Mammary epithelial cell (primary cell): ENCODE measurements around the gene ELOVL5.

Experiments used
- CTCF ChIP-seq, 2 donors: IDR thresholded peaks in 1 of 2; conservative IDR thresholded peaks in 1 of 2; 2 replicates each; pipeline ENCODE4 v1.5.1; 2011 to 2012; ENCODE audit warnings: inconsistent platforms in 2 of 2, low read length in 2 of 2, mild to moderate bottlenecking in 2 of 2, control low read depth in 1 of 2, low read depth in 1 of 2; ENCODE audit not compliant: insufficient read depth in 1 of 2; ENCODE audit errors: extremely low read depth in 1 of 2
- EZH2 ChIP-seq: IDR thresholded peaks from 2 replicates; pipeline ENCODE4 v1.6.1; 2012; ENCODE audit warnings: low read length, inconsistent platforms, borderline replicate concordance

- TF ChIP-seq CTCF (conservative IDR thresholded peaks at IDR 0.05 in 1 of 2, IDR thresholded peaks at IDR 0.05 in 1 of 2; ENCODE audit: extremely low read depth in 1 of 2, insufficient read depth in 1 of 2, low read depth in 1 of 2, low read length in 2 of 2), result no peak
- no peak for TF ChIP-seq EZH2
Observed at GRCh38 chr6:53397283-53397682, 48.5 kb upstream of the ELOVL5 start.
